Measurements from ENCODE around the gene GSK3A.

GRCh38 chr19:42193294-42193693 lies 49.1 kb downstream of the GSK3A start:
- TF ChIP-seq CTCF (IDR thresholded peaks at IDR 0.05), result no peak
- TF ChIP-seq POLR2A (IDR thresholded peaks at IDR 0.05), result no peak
